HepG2 (cell line): ENCODE data around the gene SLCO3A1.

Experiments used
- CTCF ChIP-seq: sonication (generic); formaldehyde crosslinking; IDR thresholded peaks from 2 replicates; pipeline ENCODE4 v1.5.0; 2020; ENCODE audit warnings: mild to moderate bottlenecking, missing genetic modification reagents, moderate library complexity
- FOXM1 ChIP-seq: sonication (generic); formaldehyde crosslinking; IDR thresholded peaks from 2 replicates; pipeline ENCODE4 v1.5.0; 2020; ENCODE audit warnings: missing genetic modification reagents
- FOXP1 ChIP-seq, 2 experiments: fragments of 450-650 bp in 1 of 2; IDR thresholded peaks; 2 replicates each; pipeline ENCODE4 v1.6.1; 2017 to 2018; ENCODE audit warnings: antibody characterized with exemption in 1 of 2
- GABPA ChIP-seq, 2 experiments: IDR thresholded peaks; 2 replicates each; pipeline ENCODE4 v1.6.1; 2011 to 2016; ENCODE audit warnings: low read depth in 2 of 2, low read length in 1 of 2, missing biosample characterization in 1 of 2, missing genetic modification characterization in 1 of 2
- JUN ChIP-seq: sonication (generic); formaldehyde crosslinking; IDR thresholded peaks from 2 replicates; pipeline ENCODE4 v1.4.0; 2020; ENCODE audit warnings: mild to moderate bottlenecking, missing genetic modification reagents
- NR2F6 ChIP-seq, 2 experiments: IDR thresholded peaks; 2 replicates each; pipeline ENCODE4 v1.6.1; 2016; ENCODE audit warnings: antibody characterized with exemption in 1 of 2, mild to moderate bottlenecking in 1 of 2
- PHF8 ChIP-seq: sonication (generic); formaldehyde crosslinking; IDR thresholded peaks from 2 replicates; pipeline ENCODE4 v1.5.0; 2020; ENCODE audit warnings: missing genetic modification reagents
- RAD21 ChIP-seq: fragments of 450-650 bp; formaldehyde crosslinking; IDR thresholded peaks from 2 replicates; pipeline ENCODE4 v1.5.0; 2020; ENCODE audit warnings: mild to moderate bottlenecking
- SALL1 ChIP-seq: sonication (generic); formaldehyde crosslinking; IDR thresholded peaks from 2 replicates; pipeline ENCODE4 v1.8.0; 2022; ENCODE audit warnings: mild to moderate bottlenecking, missing genetic modification reagents
- ZBTB1 ChIP-seq: sonication (generic); formaldehyde crosslinking; IDR thresholded peaks from 2 replicates; pipeline ENCODE4 v1.4.0; 2020; ENCODE audit warnings: missing genetic modification reagents, borderline replicate concordance
- ZNF780A ChIP-seq: sonication (generic); formaldehyde crosslinking; IDR thresholded peaks from 2 replicates; pipeline ENCODE4 v1.8.0; 2022; ENCODE audit warnings: mild to moderate bottlenecking, missing genetic modification reagents, moderate library complexity
- TF ChIP-seq, protein P1 (sequence below): sonication (generic); formaldehyde crosslinking; IDR thresholded peaks from 2 replicates; pipeline ENCODE4 v1.4.0; 2020; ENCODE audit warnings: missing genetic modification reagents, borderline replicate concordance
- TF ChIP-seq, protein P2 (sequence below): sonication (generic); formaldehyde crosslinking; IDR thresholded peaks from 2 replicates; pipeline ENCODE4 v1.4.0; 2020; ENCODE audit warnings: missing genetic modification reagents
- TF ChIP-seq, protein P3 (sequence below), 2 experiments: sonication (generic) in 1 of 2; formaldehyde crosslinking in 1 of 2; IDR thresholded peaks; 2 replicates each; pipeline versions ENCODE4 v1.4.0 to v1.6.1; 2018 to 2020; ENCODE audit warnings: missing genetic modification reagents in 2 of 2, borderline replicate concordance in 1 of 2, low read depth in 1 of 2, mild to moderate bottlenecking in 1 of 2, missing biosample characterization in 1 of 2

DNA sequence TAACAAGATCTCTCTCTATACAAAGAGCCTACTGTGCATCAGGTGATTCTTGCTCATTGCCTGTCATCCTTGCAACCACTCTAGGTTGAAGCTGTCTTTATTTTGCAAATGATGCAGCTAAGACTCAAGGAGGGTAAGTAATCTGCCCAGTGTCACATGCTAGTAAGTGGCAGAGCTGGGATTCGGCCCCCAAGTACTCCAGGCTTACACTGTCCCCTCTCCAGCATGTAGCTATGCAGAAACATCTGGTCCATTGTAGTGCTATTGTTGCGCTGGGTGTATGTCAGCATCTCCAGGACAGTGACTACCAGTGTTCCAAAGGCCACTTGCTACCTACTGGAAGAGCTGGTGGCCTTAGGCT, 248.9 kb downstream of the SLCO3A1 start:
- TF ChIP-seq, protein P1, sequence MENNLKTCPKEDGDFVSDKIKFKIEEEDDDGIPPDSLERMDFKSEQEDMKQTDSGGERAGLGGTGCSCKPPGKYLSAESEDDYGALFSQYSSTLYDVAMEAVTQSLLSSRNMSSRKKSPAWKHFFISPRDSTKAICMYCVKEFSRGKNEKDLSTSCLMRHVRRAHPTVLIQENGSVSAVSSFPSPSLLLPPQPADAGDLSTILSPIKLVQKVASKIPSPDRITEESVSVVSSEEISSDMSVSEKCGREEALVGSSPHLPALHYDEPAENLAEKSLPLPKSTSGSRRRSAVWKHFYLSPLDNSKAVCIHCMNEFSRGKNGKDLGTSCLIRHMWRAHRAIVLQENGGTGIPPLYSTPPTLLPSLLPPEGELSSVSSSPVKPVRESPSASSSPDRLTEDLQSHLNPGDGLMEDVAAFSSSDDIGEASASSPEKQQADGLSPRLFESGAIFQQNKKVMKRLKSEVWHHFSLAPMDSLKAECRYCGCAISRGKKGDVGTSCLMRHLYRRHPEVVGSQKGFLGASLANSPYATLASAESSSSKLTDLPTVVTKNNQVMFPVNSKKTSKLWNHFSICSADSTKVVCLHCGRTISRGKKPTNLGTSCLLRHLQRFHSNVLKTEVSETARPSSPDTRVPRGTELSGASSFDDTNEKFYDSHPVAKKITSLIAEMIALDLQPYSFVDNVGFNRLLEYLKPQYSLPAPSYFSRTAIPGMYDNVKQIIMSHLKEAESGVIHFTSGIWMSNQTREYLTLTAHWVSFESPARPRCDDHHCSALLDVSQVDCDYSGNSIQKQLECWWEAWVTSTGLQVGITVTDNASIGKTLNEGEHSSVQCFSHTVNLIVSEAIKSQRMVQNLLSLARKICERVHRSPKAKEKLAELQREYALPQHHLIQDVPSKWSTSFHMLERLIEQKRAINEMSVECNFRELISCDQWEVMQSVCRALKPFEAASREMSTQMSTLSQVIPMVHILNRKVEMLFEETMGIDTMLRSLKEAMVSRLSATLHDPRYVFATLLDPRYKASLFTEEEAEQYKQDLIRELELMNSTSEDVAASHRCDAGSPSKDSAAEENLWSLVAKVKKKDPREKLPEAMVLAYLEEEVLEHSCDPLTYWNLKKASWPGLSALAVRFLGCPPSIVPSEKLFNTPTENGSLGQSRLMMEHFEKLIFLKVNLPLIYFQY, result no peak
- TF ChIP-seq FOXM1 (no peak), FOXP1 (IDR thresholded peaks at IDR 0.05) (no peak), FOXP1 (CRISPR knock-in tag; IDR thresholded peaks at IDR 0.05) (no peak), SALL1 (CRISPR knock-in tag) (no peak), ZNF780A (CRISPR knock-in tag) (no peak), CTCF (CRISPR knock-in tag) (no peak), PHF8 (no peak), RAD21 (CRISPR knock-in tag) (no peak), JUN (CRISPR knock-in tag) (no peak), GABPA (IDR thresholded peaks at IDR 0.05; ENCODE audit: low read depth, low read length) (no peak), GABPA (CRISPR knock-in tag; IDR thresholded peaks at IDR 0.05; ENCODE audit: low read depth) (no peak), NR2F6 (IDR thresholded peaks at IDR 0.05) (no peak), NR2F6 (CRISPR knock-in tag; IDR thresholded peaks at IDR 0.05) (no peak), ZBTB1 (no peak)
- TF ChIP-seq, protein P2, sequence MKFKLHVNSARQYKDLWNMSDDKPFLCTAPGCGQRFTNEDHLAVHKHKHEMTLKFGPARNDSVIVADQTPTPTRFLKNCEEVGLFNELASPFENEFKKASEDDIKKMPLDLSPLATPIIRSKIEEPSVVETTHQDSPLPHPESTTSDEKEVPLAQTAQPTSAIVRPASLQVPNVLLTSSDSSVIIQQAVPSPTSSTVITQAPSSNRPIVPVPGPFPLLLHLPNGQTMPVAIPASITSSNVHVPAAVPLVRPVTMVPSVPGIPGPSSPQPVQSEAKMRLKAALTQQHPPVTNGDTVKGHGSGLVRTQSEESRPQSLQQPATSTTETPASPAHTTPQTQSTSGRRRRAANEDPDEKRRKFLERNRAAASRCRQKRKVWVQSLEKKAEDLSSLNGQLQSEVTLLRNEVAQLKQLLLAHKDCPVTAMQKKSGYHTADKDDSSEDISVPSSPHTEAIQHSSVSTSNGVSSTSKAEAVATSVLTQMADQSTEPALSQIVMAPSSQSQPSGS, result no peak
- TF ChIP-seq, protein P3, sequence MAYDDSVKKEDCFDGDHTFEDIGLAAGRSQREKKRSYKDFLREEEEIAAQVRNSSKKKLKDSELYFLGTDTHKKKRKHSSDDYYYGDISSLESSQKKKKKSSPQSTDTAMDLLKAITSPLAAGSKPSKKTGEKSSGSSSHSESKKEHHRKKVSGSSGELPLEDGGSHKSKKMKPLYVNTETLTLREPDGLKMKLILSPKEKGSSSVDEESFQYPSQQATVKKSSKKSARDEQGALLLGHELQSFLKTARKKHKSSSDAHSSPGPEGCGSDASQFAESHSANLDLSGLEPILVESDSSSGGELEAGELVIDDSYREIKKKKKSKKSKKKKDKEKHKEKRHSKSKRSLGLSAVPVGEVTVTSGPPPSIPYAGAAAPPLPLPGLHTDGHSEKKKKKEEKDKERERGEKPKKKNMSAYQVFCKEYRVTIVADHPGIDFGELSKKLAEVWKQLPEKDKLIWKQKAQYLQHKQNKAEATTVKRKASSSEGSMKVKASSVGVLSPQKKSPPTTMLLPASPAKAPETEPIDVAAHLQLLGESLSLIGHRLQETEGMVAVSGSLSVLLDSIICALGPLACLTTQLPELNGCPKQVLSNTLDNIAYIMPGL (CRISPR knock-in tag; IDR thresholded peaks at IDR 0.05; ENCODE audit: borderline replicate concordance in 1 of 2, low read depth in 1 of 2), result no peak
